Calu3 (cell line): ENCODE results near the gene HDLBP. TPM values are rescaled to one million over a fixed set of nuclear protein-coding genes. Genes with fewer than 3 reads are reported as not detected.
A peak's percentile ranks its signal among the peaks of the same experiment; 100 is the strongest.

ENCODE experiments used
- BruUV-seq: library from RNA; stranded (reverse); fragments of 400-500 nt; replicated peaks from 2 replicates; lab custom pipeline; 2021; lab: Mats Ljungman, UMichigan
- CTCF ChIA-PET: fragments of 300-600 bp; sonication (Branson Sonifier 250); formaldehyde crosslinking; loops from one replicate; lab custom pipeline; 2022; ENCODE audit warnings: antibody characterized with exemption; lab: Charles Lee
- DNase-seq: peaks from one replicate; pipeline ENCODE4 v3.0.0; 2022
- H3K27ac Mint-ChIP-seq: one replicate; pipeline ENCODE4 v1.8.0; 2022; ENCODE audit warnings: mixed read lengths; ENCODE audit not compliant: unreplicated experiment
- H3K27me3 Mint-ChIP-seq: one replicate; pipeline ENCODE4 v1.8.0; 2022; ENCODE audit warnings: mixed read lengths; ENCODE audit not compliant: unreplicated experiment
- H3K36me3 Mint-ChIP-seq: one replicate; pipeline ENCODE4 v1.8.0; 2022; ENCODE audit warnings: mild to moderate bottlenecking, moderate library complexity, mixed read lengths; ENCODE audit not compliant: insufficient read depth, unreplicated experiment
- H3K4me1 Mint-ChIP-seq: one replicate; pipeline ENCODE4 v1.8.0; 2022; ENCODE audit warnings: mild to moderate bottlenecking, low read depth, mixed read lengths; ENCODE audit not compliant: unreplicated experiment
- H3K4me3 Mint-ChIP-seq: one replicate; pipeline ENCODE4 v1.8.0; 2022; ENCODE audit warnings: mild to moderate bottlenecking, low read depth, moderate library complexity, mixed read lengths; ENCODE audit not compliant: unreplicated experiment
- H3K9me3 Mint-ChIP-seq: one replicate; pipeline ENCODE4 v1.8.0; 2022; ENCODE audit warnings: low read depth, mixed read lengths; ENCODE audit not compliant: unreplicated experiment
- intact Hi-C: fragments of 100-400 bp; cut with micrococcal nuclease; formaldehyde crosslinking; loops from one replicate; pipeline ENCODE4 v1.10.0; 2022; ENCODE audit not compliant: unreplicated experiment
- total RNA-seq: library from RNA; stranded (reverse); gene quantifications from 2 replicates; pipeline ENCODE4 v1.2.3, GENCODE V29; 2022
- TF ChIP-seq, protein P1 (sequence below): fragments of 200-600 bp; IDR thresholded peaks from one replicate; pipeline ENCODE4 v1.8.0; 2022; ENCODE audit warnings: antibody characterized with exemption; ENCODE audit not compliant: unreplicated experiment

Gene HDLBP
- total RNA-seq, 1 experiment from 2014 or later, result 493 TPM

GRCh38 chr2:241234066-241234790 lies 81.2 kb downstream of the HDLBP start:
- BruUV-seq, result no TSS peak
- no peaks in the 10 kb centered on the region for H3K9me3 Mint-ChIP-seq
- no peak for DNase-seq
- H3K36me3 Mint-ChIP-seq, result peaks cover 80% of the 10 kb centered on the region
- CTCF ChIA-PET, result no interaction called here
- H3K4me3 Mint-ChIP-seq, result no peak overlapping the region
- no peak overlapping the region for H3K27ac Mint-ChIP-seq
- TF ChIP-seq, protein P1, sequence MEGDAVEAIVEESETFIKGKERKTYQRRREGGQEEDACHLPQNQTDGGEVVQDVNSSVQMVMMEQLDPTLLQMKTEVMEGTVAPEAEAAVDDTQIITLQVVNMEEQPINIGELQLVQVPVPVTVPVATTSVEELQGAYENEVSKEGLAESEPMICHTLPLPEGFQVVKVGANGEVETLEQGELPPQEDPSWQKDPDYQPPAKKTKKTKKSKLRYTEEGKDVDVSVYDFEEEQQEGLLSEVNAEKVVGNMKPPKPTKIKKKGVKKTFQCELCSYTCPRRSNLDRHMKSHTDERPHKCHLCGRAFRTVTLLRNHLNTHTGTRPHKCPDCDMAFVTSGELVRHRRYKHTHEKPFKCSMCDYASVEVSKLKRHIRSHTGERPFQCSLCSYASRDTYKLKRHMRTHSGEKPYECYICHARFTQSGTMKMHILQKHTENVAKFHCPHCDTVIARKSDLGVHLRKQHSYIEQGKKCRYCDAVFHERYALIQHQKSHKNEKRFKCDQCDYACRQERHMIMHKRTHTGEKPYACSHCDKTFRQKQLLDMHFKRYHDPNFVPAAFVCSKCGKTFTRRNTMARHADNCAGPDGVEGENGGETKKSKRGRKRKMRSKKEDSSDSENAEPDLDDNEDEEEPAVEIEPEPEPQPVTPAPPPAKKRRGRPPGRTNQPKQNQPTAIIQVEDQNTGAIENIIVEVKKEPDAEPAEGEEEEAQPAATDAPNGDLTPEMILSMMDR, result no peak
- intact Hi-C loops, result no loop called here
- no peaks in the 10 kb centered on the region for H3K4me1 Mint-ChIP-seq
- H3K27me3 Mint-ChIP-seq, result no peaks in the 10 kb centered on the region

DNA sequence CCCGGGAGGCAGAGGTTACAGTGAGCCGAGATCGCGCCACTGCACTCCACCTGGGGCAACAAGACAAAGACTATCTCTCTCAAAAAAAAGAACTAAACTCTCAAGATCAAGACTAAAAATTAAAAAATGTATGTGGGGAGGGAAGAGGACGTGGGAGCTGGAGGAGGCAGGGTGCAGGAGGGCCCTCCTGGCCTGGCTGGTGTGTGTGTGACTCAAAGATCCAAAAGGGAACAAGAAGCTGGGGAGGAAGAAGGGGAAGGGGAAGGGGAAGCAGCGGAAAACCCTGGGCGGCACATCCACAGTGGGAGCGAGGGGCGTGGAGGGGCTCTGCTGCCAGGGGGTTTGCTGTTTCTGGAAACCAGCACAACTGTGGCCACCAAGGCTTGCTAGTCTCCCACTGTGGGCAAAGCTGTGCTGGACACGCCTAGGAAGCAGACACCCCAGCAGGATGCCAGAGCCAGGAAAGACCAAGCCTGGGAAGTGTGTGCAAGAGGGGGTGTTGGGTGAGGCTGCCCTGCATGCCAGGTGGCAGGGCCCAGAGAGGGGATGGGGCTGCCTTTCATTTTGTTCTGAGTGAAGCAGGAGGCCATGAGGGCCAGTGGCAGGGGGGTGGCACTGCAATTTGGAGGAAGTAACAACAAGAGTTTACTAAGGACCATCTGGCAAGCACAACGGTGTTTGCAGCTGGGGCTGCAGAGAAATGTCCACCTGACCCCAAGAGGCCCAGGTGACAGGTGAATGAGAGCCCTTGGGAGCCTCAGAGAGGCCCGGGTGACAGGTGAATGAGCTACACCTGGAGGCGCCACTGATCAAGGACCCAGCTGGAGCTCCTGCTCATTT lies 82.5 kb downstream of the HDLBP start:
- no peaks in the 10 kb centered on the region for H3K4me1 Mint-ChIP-seq
- CTCF ChIA-PET, result interaction anchor here (0.6 to 0.7 kb wide), 3 partner anchors 47 to 290 kb away, joined by 3 to 6 read pairs (median 3); no protein-coding TSS in a partner anchor
- intact Hi-C loops, result no loop called here
- H3K27me3 Mint-ChIP-seq, result no peaks in the 10 kb centered on the region
- no TSS peak for BruUV-seq
- H3K9me3 Mint-ChIP-seq, result no peaks in the 10 kb centered on the region
- TF ChIP-seq, protein P1, result no peak
- no peak for DNase-seq
- no peak overlapping the region for H3K4me3 Mint-ChIP-seq
- H3K27ac Mint-ChIP-seq, result no peak overlapping the region
- peaks cover 78% of the 10 kb centered on the region for H3K36me3 Mint-ChIP-seq

DNA sequence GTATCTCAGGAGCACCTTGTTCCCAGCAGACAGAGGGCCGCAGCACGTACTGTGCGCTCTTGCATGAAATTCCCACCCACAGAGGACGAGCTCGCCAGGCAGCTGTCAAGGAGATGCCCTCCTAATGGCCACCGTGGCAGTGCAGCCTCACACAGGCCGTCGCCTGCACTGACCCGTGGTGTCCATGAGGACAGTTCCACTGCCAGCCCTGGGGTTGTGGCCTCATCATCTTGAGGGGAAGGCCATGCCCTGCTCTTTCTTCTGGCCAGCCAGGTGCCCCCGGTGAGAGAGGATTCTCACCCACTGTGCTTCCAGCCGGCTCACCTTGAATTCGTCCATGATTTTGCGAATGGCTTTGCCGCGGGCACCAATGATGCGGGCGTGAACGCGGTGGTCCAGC lies 85.0 kb downstream of the HDLBP start:
- Mint-ChIP-seq H3K4me1 (no peaks in the 10 kb centered on the region), H3K27me3 (no peaks in the 10 kb centered on the region), H3K27ac (no peak overlapping the region), H3K4me3 (no peak overlapping the region), H3K9me3 (no peaks in the 10 kb centered on the region), H3K36me3 (peaks cover 86% of the 10 kb centered on the region)
- TF ChIP-seq, protein P1, result no peak
- no TSS peak for BruUV-seq
- CTCF ChIA-PET, result no interaction called here
- no peak for DNase-seq
- intact Hi-C loops, result no loop called here

GRCh38 chr2:241229563-241230401 lies 85.7 kb downstream of the HDLBP start:
- CTCF ChIA-PET, result no interaction called here
- intact Hi-C loops, result no loop called here
- TF ChIP-seq, protein P1, result no peak
- Mint-ChIP-seq H3K4me1 (no peaks in the 10 kb centered on the region), H3K27me3 (no peaks in the 10 kb centered on the region), H3K27ac (no peak overlapping the region), H3K36me3 (peaks cover 82% of the 10 kb centered on the region), H3K4me3 (no peak overlapping the region), H3K9me3 (no peaks in the 10 kb centered on the region)
- TSS peak; percentile 95 for BruUV-seq
- no peak for DNase-seq
